ENCODE results near the gene ABCC8. TPM values are rescaled to one million over a fixed set of nuclear protein-coding genes. Genes with fewer than 3 reads are reported as not detected.
A peak's percentile ranks its signal among the peaks of the same experiment; 100 is the strongest.

The ABCC8 gene
- total and polyA plus RNA-seq, 9 of the 15 experiments (the other 6 are each of a cell fraction or from before 2014, with no cell fraction given) = not detected

GRCh38 chr11:17407575-17407974, 69.1 kb downstream of the ABCC8 start:
- peak; percentile 58; the same call in 2 of the 3 replicates for ATAC-seq
- BruUV-seq (replicated peaks) = no TSS peak
- H3K79me2 ChIP-seq (ENCODE audit: control insufficient read depth, insufficient read depth, low read length) = no peaks in the 10 kb centered on the region
- H3K9me1 ChIP-seq (ENCODE audit: control insufficient read depth, insufficient read depth, low read length) = no peaks in the 10 kb centered on the region
- H3K9me3 ChIP-seq (replicated peaks; ENCODE audit: control insufficient read depth, insufficient read depth, low read depth, low read length) = no peaks in the 10 kb centered on the region
- H4K20me1 ChIP-seq (replicated peaks; ENCODE audit: control insufficient read depth, insufficient read depth, low read length) = 0 out of 2 replicates have a peak, but pooled peaks cover 2% of the 10 kb centered on the region
- H3K4me3 ChIP-seq = no peak overlapping the region
- peaks cover 6 to 7% of the 10 kb centered on the region in 2 experiments; a peak in 2 of 5 replicates for H3K4me1 ChIP-seq (replicated peaks in 1 of 2; ENCODE audit: control insufficient read depth in 2 of 2, insufficient read depth in 2 of 2, low read length in 2 of 2)
- intact Hi-C loops (cut with micrococcal nuclease) = no loop called here
- 11% methylated on average over 2 of the region's 2 CpGs for WGBS (ENCODE audit: insufficient coverage, low coverage, missing lambda C conversion rate)
- peaks cover 4 to 26% of the 10 kb centered on the region in 2 experiments; a peak in 3 of 5 replicates for H3K27me3 ChIP-seq (ENCODE audit: control insufficient read depth in 2 of 2, insufficient read depth in 2 of 2, low read length in 2 of 2)
- H3K27ac ChIP-seq (ENCODE audit: extremely low read depth, low read depth, low read length) = no peak overlapping the region
- H3K9ac ChIP-seq (ENCODE audit: insufficient read depth in 1 of 2, low read depth in 2 of 2, low read length in 2 of 2) = no peak overlapping the region
- ChIA-PET CTCF (ENCODE audit: low intra/inter-chr PET ratio) (no interaction called here), POLR2A (interaction anchor here (0.6 kb wide), 1 partner anchor 241 kb away, joined by 3 read pairs; no protein-coding TSS in a partner anchor)
- no peak overlapping the region for H2AFZ ChIP-seq (ENCODE audit: low read depth, low read length)
- in situ Hi-C loops (cut with MboI) = no loop called here
- no peak overlapping the region for H3K4me2 ChIP-seq (ENCODE audit: insufficient read depth, low read length)
- FAIRE-seq = no peak
- H3K36me3 ChIP-seq (ENCODE audit: control insufficient read depth, insufficient read depth, low read length) = no peaks in the 10 kb centered on the region
- DNase-seq (ENCODE audit: extremely low read depth in 1 of 4, low spot score in 3 of 4) = no peak
- no peak for TF ChIP-seq CLOCK (CRISPR knock-in tag; IDR thresholded peaks at IDR 0.05; ENCODE audit: borderline replicate concordance)
- TF ChIP-seq PRMT5 (CRISPR knock-in tag; IDR thresholded peaks at IDR 0.05) = no peak
- TF ChIP-seq EP400 (IDR thresholded peaks at IDR 0.05) = no peak
- TF ChIP-seq KLF16 (IDR thresholded peaks at IDR 0.05) = no peak
- TF ChIP-seq DPF2 (IDR thresholded peaks at IDR 0.05) = no peak
- TF ChIP-seq ZNF586 (CRISPR knock-in tag; conservative IDR thresholded peaks at IDR 0.05) = no peak
- TF ChIP-seq ZNF41 (CRISPR knock-in tag; conservative IDR thresholded peaks at IDR 0.05) = no peak
- TF ChIP-seq RAD51 (IDR thresholded peaks at IDR 0.05; ENCODE audit: borderline replicate concordance, low read depth) = peak; percentile 82
- TF ChIP-seq ZNF445 (CRISPR knock-in tag; IDR thresholded peaks at IDR 0.05; ENCODE audit: low read depth) = no peak
- TF ChIP-seq ETS1 (conservative IDR thresholded peaks at IDR 0.05; ENCODE audit: control insufficient read depth, low read depth, low read length) = no peak
- no peak for TF ChIP-seq CAMTA2 (CRISPR knock-in tag; conservative IDR thresholded peaks at IDR 0.05)
- no peak for TF ChIP-seq TOE1 (IDR thresholded peaks at IDR 0.05; ENCODE audit: borderline replicate concordance)
- TF ChIP-seq TOE1 (CRISPR knock-in tag; IDR thresholded peaks at IDR 0.05; ENCODE audit: borderline replicate concordance, low read depth) = no peak
- TF ChIP-seq ZSCAN29 (IDR thresholded peaks at IDR 0.05) = no peak
- no peak for TF ChIP-seq MNT (conservative IDR thresholded peaks at IDR 0.05)
- no peak for TF ChIP-seq SUPT5H (IDR thresholded peaks at IDR 0.05)
- no peak for TF ChIP-seq ZNF57 (CRISPR knock-in tag; IDR thresholded peaks at IDR 0.05)
- TF ChIP-seq CBFA2T2 (conservative IDR thresholded peaks at IDR 0.05) = peak; percentile 36; the same call in 1 of the 2 replicates
